ENCODE results near the gene ITPR1. TPM values are rescaled to one million over a fixed set of nuclear protein-coding genes. Genes with fewer than 3 reads are reported as not detected.

The ITPR1 gene
- polyA plus RNA-seq, 2 of the 4 experiments (the other 2 are of a cell fraction) = 2.8 to 9.6 TPM

- no peak for TF ChIP-seq E2F6 (IDR thresholded peaks at IDR 0.05; ENCODE audit: borderline replicate concordance, low read depth)
- no peak for TF ChIP-seq CTCF (IDR thresholded peaks at IDR 0.05)
- TF ChIP-seq EHMT2 (IDR thresholded peaks at IDR 0.05; ENCODE audit: low read depth) = no peak
These were observed 71.1 kb downstream of the ITPR1 start (continued) for GRCh38 chr3:4564270-4564669.

GRCh38 chr3:4564928-4565586, 71.9 kb downstream of the ITPR1 start:
- FAIRE-seq (no peak), ATAC-seq (no peak)
- no peak overlapping the region for H3K27ac ChIP-seq

GRCh38 chr3:4565809-4566501, 72.8 kb downstream of the ITPR1 start:
- H3K27ac ChIP-seq = no peak overlapping the region
- ChIA-PET CTCF (interaction anchor here (0.9 to 1.1 kb wide), 2 partner anchors 73 to 155 kb away, joined by 3 read pairs; partner anchors contain the start of gene ITPR1), POLR2A (interaction anchor here (1.1 kb wide), 1 partner anchor 73 kb away, joined by 3 read pairs; the partner anchor contains the start of gene ITPR1)
- peaks cover 14% of the 10 kb centered on the region; the same call in 2 of the 3 replicates for H3K4me1 ChIP-seq
- no peaks in the 10 kb centered on the region for H3K9me3 ChIP-seq
- 57% methylated on average over 5 of the region's 5 CpGs for WGBS (ENCODE audit: missing lambda C conversion rate)
- no peak for ATAC-seq
- no peak for DNase-seq (ENCODE audit: low read depth in 1 of 2, low spot score in 1 of 2)
- no peak for FAIRE-seq
- TF ChIP-seq HOXA7 (CRISPR knock-in tag; IDR thresholded peaks at IDR 0.05) (no peak), CHD4 (IDR thresholded peaks at IDR 0.05; ENCODE audit: borderline replicate concordance) (no peak), JUNB (IDR thresholded peaks at IDR 0.05) (no peak), EP300 (IDR thresholded peaks at IDR 0.05) (no peak), FOXS1 (CRISPR knock-in tag; IDR thresholded peaks at IDR 0.05) (no peak), HEYL (CRISPR knock-in tag; IDR thresholded peaks at IDR 0.05) (no peak), ZC3H11A (IDR thresholded peaks at IDR 0.05) (no peak), CHD2 (IDR thresholded peaks at IDR 0.05; ENCODE audit: low read length, partially characterized antibody) (no peak), HOXB5 (CRISPR knock-in tag; IDR thresholded peaks at IDR 0.05) (no peak), ZFP36 (IDR thresholded peaks at IDR 0.05; ENCODE audit: borderline replicate concordance, partially characterized antibody) (no peak), KDM1A (IDR thresholded peaks at IDR 0.05; ENCODE audit: low read depth) (no peak), PHF8 (IDR thresholded peaks at IDR 0.05; ENCODE audit: borderline replicate concordance, low read depth) (no peak), RCOR1 (IDR thresholded peaks at IDR 0.05; ENCODE audit: low read depth, low read length) (no peak), ZSCAN20 (CRISPR knock-in tag; IDR thresholded peaks at IDR 0.05) (no peak), BCL3 (IDR thresholded peaks at IDR 0.05) (no peak), RNF2 (IDR thresholded peaks at IDR 0.05; ENCODE audit: borderline replicate concordance, low read depth) (no peak), TFCP2L1 (CRISPR knock-in tag; IDR thresholded peaks at IDR 0.05) (no peak), HMGXB4 (CRISPR knock-in tag; IDR thresholded peaks at IDR 0.05; ENCODE audit: borderline replicate concordance) (no peak)
- no peak overlapping the region for H3K4me2 ChIP-seq
- no peak overlapping the region for H3K4me3 ChIP-seq

More at GRCh38 chr3:4564928-4565586, 71.9 kb downstream of the ITPR1 start:
- H3K4me3 ChIP-seq = no peak overlapping the region
- CTCF ChIA-PET = interaction anchor here (1.1 kb wide), 1 partner anchor 156 kb away, joined by 3 read pairs; no protein-coding TSS in a partner anchor
- H3K4me2 ChIP-seq = no peak overlapping the region
- TF ChIP-seq BHLHE40 (IDR thresholded peaks at IDR 0.05; ENCODE audit: low read depth, low read length) = no peak
- no peak for DNase-seq (ENCODE audit: low read depth in 1 of 2, low spot score in 1 of 2)
- POLR2A ChIA-PET = interaction anchor here (1.1 kb wide), 1 partner anchor 72 kb away, joined by 3 read pairs; the partner anchor contains the start of gene ITPR1
- 49% methylated on average over 5 of the region's 5 CpGs for WGBS (ENCODE audit: missing lambda C conversion rate)
- H3K4me1 ChIP-seq = peaks cover 14% of the 10 kb centered on the region; the same call in 2 of the 3 replicates
- no peaks in the 10 kb centered on the region for H3K9me3 ChIP-seq
